ENCODE data around the gene CACYBP. TPM values are rescaled to one million over a fixed set of nuclear protein-coding genes. Genes with fewer than 3 reads are reported as not detected.

CACYBP gene
- total and polyA plus RNA-seq, 2 experiments from 2014 or later = 143 to 167 TPM

- Histone ChIP-seq H3K4me1 (ENCODE audit: low read depth) (no peaks in the 10 kb centered on the region), H3K27ac (no peak overlapping the region), H3K27me3 (no peaks in the 10 kb centered on the region), H3K4me3 (no peak overlapping the region), H3K36me3 (no peaks in the 10 kb centered on the region), H3K9me3 (ENCODE audit: low read depth) (no peaks in the 10 kb centered on the region)
- DNase-seq (ENCODE audit: low read depth in 1 of 2, low spot score in 1 of 2) = peak in 1 of 2 donors; percentile 62
- no peak for TF ChIP-seq CTCF (IDR thresholded peaks at IDR 0.05; ENCODE audit: low read depth, low read length)
These were observed 35.3 kb upstream of the CACYBP start for GRCh38 chr1:174964261-174964971.

GRCh38 chr1:174964972-174965361 is 34.8 kb upstream of the CACYBP start:
- no peak overlapping the region for H3K4me3 ChIP-seq
- no peak overlapping the region for H3K27ac ChIP-seq

GRCh38 chr1:174965362-174966007 is 34.3 kb upstream of the CACYBP start:
- no peaks in the 10 kb centered on the region for H3K27me3 ChIP-seq
- no peaks in the 10 kb centered on the region for H3K36me3 ChIP-seq
- no peaks in the 10 kb centered on the region for H3K4me1 ChIP-seq (ENCODE audit: low read depth)
- H3K9me3 ChIP-seq (ENCODE audit: low read depth) = no peaks in the 10 kb centered on the region
- TF ChIP-seq CTCF (IDR thresholded peaks at IDR 0.05; ENCODE audit: low read depth, low read length) = no peak
- no peak overlapping the region for H3K4me3 ChIP-seq
- no peak for DNase-seq (ENCODE audit: low read depth in 1 of 2, low spot score in 1 of 2)
- no peak overlapping the region for H3K27ac ChIP-seq

More at GRCh38 chr1:174964972-174965361, 34.8 kb upstream of the CACYBP start:
- H3K9me3 ChIP-seq (ENCODE audit: low read depth) = no peaks in the 10 kb centered on the region
- no peaks in the 10 kb centered on the region for H3K36me3 ChIP-seq
- no peaks in the 10 kb centered on the region for H3K4me1 ChIP-seq (ENCODE audit: low read depth)
- no peak for TF ChIP-seq CTCF (IDR thresholded peaks at IDR 0.05; ENCODE audit: low read depth, low read length)
- peak in 1 of 2 donors; percentile 38 for DNase-seq (ENCODE audit: low read depth in 1 of 2, low spot score in 1 of 2)
- H3K27me3 ChIP-seq = no peaks in the 10 kb centered on the region

GRCh38 chr1:174966008-174966572 is 33.7 kb upstream of the CACYBP start:
- Histone ChIP-seq H3K27me3 (no peaks in the 10 kb centered on the region), H3K36me3 (no peaks in the 10 kb centered on the region), H3K4me1 (ENCODE audit: low read depth) (no peaks in the 10 kb centered on the region), H3K4me3 (no peak overlapping the region), H3K9me3 (ENCODE audit: low read depth) (no peaks in the 10 kb centered on the region), H3K27ac (no peak overlapping the region)
- peak in 1 of 2 donors; percentile 46 for DNase-seq (ENCODE audit: low read depth in 1 of 2, low spot score in 1 of 2)
- TF ChIP-seq CTCF (IDR thresholded peaks at IDR 0.05; ENCODE audit: low read depth, low read length) = no peak

- Histone ChIP-seq H3K4me1 (ENCODE audit: low read depth) (no peaks in the 10 kb centered on the region), H3K27me3 (no peaks in the 10 kb centered on the region), H3K36me3 (no peaks in the 10 kb centered on the region), H3K27ac (no peak overlapping the region), H3K4me3 (no peak overlapping the region), H3K9me3 (ENCODE audit: low read depth) (no peaks in the 10 kb centered on the region)
- DNase-seq (ENCODE audit: low read depth in 1 of 2, low spot score in 1 of 2) = no peak
- TF ChIP-seq CTCF (IDR thresholded peaks at IDR 0.05; ENCODE audit: low read depth, low read length) = no peak
These were observed 31.7 kb upstream of the CACYBP start for GRCh38 chr1:174967845-174968705.

All from cardiac muscle cell (in vitro differentiated cells and primary cell).